SK-N-SH treated with all-trans-retinoic acid at 6 μM for 48 hours (cell line): ENCODE measurements around the gene XPR1.

ENCODE experiments used
- ATAC-seq: fragments of 200-7000 bp; cut with Tn5 transposase; 3 replicates; pipeline ENCODE4 v1.9.1; 2020; ENCODE audit warnings: mild to moderate bottlenecking, moderate library complexity
- CSDC2 ChIP-seq: fragments of 250-450 bp; sonication (Bioruptor Pico); IDR thresholded peaks from 2 replicates; pipeline ENCODE4 v1.5.0; 2020; ENCODE audit warnings: mild to moderate bottlenecking, moderate library complexity
- ESRRG ChIP-seq: fragments of 250-450 bp; sonication (Bioruptor Pico); IDR thresholded peaks from 2 replicates; pipeline ENCODE4 v1.6.1; 2021; ENCODE audit warnings: mild to moderate bottlenecking
- GLIS3 ChIP-seq: fragments of 250-450 bp; sonication (Bioruptor Pico); IDR thresholded peaks from 2 replicates; pipeline ENCODE4 v1.5.0; 2020; ENCODE audit warnings: mild to moderate bottlenecking, moderate library complexity
- ISL1 ChIP-seq: fragments of 250-450 bp; sonication (Bioruptor Pico); IDR thresholded peaks from 2 replicates; pipeline ENCODE4 v2.1.2; 2022; ENCODE audit warnings: mild to moderate bottlenecking, moderate library complexity
- OSR1 ChIP-seq: fragments of 250-450 bp; sonication (Bioruptor Pico); IDR thresholded peaks from 2 replicates; pipeline ENCODE4 v1.8.0; 2022; ENCODE audit warnings: moderate library complexity, mild to moderate bottlenecking, inconsistent platforms
- PPARA ChIP-seq: fragments of 250-450 bp; sonication (Bioruptor Pico); IDR thresholded peaks from 2 replicates; pipeline ENCODE4 v1.5.0; 2020; ENCODE audit warnings: mild to moderate bottlenecking, borderline replicate concordance
- RARB ChIP-seq: fragments of 250-450 bp; sonication (Bioruptor Pico); IDR thresholded peaks from 2 replicates; pipeline ENCODE4 v1.8.0; 2021; ENCODE audit warnings: mild to moderate bottlenecking, moderate library complexity
- SNAI2 ChIP-seq: fragments of 250-450 bp; sonication (Bioruptor Pico); IDR thresholded peaks from 2 replicates; pipeline ENCODE4 v1.5.0; 2020; ENCODE audit warnings: mild to moderate bottlenecking, moderate library complexity
- TCF4 ChIP-seq: fragments of 250-450 bp; sonication (Bioruptor Pico); IDR thresholded peaks from 2 replicates; pipeline ENCODE4 v1.8.0; 2021; ENCODE audit warnings: mild to moderate bottlenecking, moderate library complexity, borderline replicate concordance
- TOX ChIP-seq: fragments of 250-450 bp; sonication (Bioruptor Pico); IDR thresholded peaks from 2 replicates; pipeline ENCODE4 v1.8.0; 2021; ENCODE audit warnings: mild to moderate bottlenecking, moderate library complexity, borderline replicate concordance
- ZC3H10 ChIP-seq: fragments of 250-450 bp; sonication (Bioruptor Pico); IDR thresholded peaks from 2 replicates; pipeline ENCODE4 v1.5.1; 2021; ENCODE audit warnings: mild to moderate bottlenecking, moderate library complexity
- ZFP3 ChIP-seq: fragments of 250-450 bp; sonication (Bioruptor Pico); IDR thresholded peaks from 2 replicates; pipeline ENCODE4 v1.5.0; 2020; ENCODE audit warnings: mild to moderate bottlenecking, moderate library complexity
- ZFP30 ChIP-seq: fragments of 450-650 bp; formaldehyde crosslinking; IDR thresholded peaks from 2 replicates; pipeline ENCODE4 v1.5.0; 2022; ENCODE audit warnings: mild to moderate bottlenecking, moderate library complexity
- ZNF565 ChIP-seq: fragments of 450-650 bp; formaldehyde crosslinking; conservative IDR thresholded peaks from 2 replicates; pipeline ENCODE4 v1.5.0; 2020; ENCODE audit warnings: low read depth, mild to moderate bottlenecking, moderate library complexity
- ZNF70 ChIP-seq: fragments of 450-650 bp; formaldehyde crosslinking; IDR thresholded peaks from 2 replicates; pipeline ENCODE4 v1.5.0; 2020; ENCODE audit warnings: mild to moderate bottlenecking, moderate library complexity
- ZNF8 ChIP-seq: fragments of 450-650 bp; formaldehyde crosslinking; IDR thresholded peaks from 2 replicates; pipeline ENCODE4 v1.5.0; 2020; ENCODE audit warnings: mild to moderate bottlenecking, moderate library complexity
- TF ChIP-seq, protein P1 (sequence below): fragments of 250-450 bp; sonication (Bioruptor Pico); IDR thresholded peaks from 2 replicates; pipeline ENCODE4 v1.8.0; 2020; ENCODE audit warnings: mild to moderate bottlenecking, moderate library complexity, borderline replicate concordance
- TF ChIP-seq, protein P2 (sequence below): fragments of 250-450 bp; sonication (Bioruptor Pico); IDR thresholded peaks from 2 replicates; pipeline ENCODE4 v1.5.0; 2020; ENCODE audit warnings: mild to moderate bottlenecking, moderate library complexity
- TF ChIP-seq, protein P3 (sequence below): fragments of 250-450 bp; sonication (Bioruptor Pico); IDR thresholded peaks from 2 replicates; pipeline ENCODE4 v1.5.1; 2020; ENCODE audit warnings: low read depth, mild to moderate bottlenecking, moderate library complexity
- TF ChIP-seq, protein P4 (sequence below): fragments of 250-450 bp; sonication (Bioruptor Pico); IDR thresholded peaks from 2 replicates; pipeline ENCODE4 v1.8.0; 2021; ENCODE audit warnings: low read depth, mild to moderate bottlenecking, moderate library complexity, borderline replicate concordance
- TF ChIP-seq, protein P5 (sequence below): fragments of 250-450 bp; sonication (Bioruptor Pico); IDR thresholded peaks from 2 replicates; pipeline ENCODE4 v1.5.1; 2021; ENCODE audit warnings: mild to moderate bottlenecking, moderate library complexity

XPR1 gene

DNA sequence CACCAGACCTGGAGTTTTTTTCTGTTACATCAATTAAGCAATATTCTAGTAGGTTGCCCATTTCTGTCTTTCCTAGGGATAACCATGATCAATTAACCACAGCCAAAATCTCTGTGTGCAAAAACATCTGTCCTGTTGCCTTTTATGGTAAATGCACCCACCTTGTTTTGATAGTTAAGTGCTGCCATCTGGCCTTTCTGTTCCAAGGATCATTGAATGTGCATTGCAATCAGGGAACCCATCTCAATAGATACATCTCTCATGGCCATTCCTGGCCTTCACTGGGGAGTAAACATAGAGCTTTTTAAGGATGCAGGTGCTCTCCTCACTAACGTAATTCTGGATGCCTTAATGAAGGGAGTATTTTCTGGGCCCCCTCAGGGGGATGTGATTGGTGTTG, 169.1 kb downstream of the XPR1 start:
- no peak for ATAC-seq
- TF ChIP-seq, protein P1, sequence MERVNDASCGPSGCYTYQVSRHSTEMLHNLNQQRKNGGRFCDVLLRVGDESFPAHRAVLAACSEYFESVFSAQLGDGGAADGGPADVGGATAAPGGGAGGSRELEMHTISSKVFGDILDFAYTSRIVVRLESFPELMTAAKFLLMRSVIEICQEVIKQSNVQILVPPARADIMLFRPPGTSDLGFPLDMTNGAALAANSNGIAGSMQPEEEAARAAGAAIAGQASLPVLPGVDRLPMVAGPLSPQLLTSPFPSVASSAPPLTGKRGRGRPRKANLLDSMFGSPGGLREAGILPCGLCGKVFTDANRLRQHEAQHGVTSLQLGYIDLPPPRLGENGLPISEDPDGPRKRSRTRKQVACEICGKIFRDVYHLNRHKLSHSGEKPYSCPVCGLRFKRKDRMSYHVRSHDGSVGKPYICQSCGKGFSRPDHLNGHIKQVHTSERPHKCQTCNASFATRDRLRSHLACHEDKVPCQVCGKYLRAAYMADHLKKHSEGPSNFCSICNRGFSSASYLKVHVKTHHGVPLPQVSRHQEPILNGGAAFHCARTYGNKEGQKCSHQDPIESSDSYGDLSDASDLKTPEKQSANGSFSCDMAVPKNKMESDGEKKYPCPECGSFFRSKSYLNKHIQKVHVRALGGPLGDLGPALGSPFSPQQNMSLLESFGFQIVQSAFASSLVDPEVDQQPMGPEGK (CRISPR knock-in tag) = no peak
- no peak for TF ChIP-seq RARB (CRISPR knock-in tag)
- TF ChIP-seq ZFP30 (CRISPR knock-in tag) = no peak

DNA sequence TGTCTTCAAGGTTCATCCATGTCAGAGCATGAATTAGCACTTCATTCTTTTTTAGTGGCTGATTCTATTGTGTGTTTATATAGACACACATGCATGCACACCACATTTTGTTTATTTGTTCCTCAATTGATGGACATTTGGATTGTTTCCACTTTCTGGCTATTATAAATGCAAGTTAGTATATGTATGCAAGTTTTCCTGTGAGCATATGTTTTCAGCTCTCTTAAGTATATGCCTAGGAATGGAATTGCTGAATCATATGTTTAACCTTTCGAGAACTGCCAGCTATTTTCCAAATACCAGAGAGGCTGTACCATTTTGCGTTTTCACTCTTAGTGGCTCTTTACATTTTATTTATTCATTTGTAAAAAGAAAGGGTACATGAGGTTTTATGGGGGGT, 171.0 kb downstream of the XPR1 start:
- ATAC-seq = no peak
- no peak for TF ChIP-seq TCF4 (CRISPR knock-in tag)
- TF ChIP-seq, protein P1 (CRISPR knock-in tag) = no peak
- TF ChIP-seq, protein P2, sequence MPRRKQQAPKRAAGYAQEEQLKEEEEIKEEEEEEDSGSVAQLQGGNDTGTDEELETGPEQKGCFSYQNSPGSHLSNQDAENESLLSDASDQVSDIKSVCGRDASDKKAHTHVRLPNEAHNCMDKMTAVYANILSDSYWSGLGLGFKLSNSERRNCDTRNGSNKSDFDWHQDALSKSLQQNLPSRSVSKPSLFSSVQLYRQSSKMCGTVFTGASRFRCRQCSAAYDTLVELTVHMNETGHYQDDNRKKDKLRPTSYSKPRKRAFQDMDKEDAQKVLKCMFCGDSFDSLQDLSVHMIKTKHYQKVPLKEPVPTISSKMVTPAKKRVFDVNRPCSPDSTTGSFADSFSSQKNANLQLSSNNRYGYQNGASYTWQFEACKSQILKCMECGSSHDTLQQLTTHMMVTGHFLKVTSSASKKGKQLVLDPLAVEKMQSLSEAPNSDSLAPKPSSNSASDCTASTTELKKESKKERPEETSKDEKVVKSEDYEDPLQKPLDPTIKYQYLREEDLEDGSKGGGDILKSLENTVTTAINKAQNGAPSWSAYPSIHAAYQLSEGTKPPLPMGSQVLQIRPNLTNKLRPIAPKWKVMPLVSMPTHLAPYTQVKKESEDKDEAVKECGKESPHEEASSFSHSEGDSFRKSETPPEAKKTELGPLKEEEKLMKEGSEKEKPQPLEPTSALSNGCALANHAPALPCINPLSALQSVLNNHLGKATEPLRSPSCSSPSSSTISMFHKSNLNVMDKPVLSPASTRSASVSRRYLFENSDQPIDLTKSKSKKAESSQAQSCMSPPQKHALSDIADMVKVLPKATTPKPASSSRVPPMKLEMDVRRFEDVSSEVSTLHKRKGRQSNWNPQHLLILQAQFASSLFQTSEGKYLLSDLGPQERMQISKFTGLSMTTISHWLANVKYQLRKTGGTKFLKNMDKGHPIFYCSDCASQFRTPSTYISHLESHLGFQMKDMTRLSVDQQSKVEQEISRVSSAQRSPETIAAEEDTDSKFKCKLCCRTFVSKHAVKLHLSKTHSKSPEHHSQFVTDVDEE (CRISPR knock-in tag) = no peak
- TF ChIP-seq ZNF8 (CRISPR knock-in tag) = no peak
- TF ChIP-seq, protein P3, sequence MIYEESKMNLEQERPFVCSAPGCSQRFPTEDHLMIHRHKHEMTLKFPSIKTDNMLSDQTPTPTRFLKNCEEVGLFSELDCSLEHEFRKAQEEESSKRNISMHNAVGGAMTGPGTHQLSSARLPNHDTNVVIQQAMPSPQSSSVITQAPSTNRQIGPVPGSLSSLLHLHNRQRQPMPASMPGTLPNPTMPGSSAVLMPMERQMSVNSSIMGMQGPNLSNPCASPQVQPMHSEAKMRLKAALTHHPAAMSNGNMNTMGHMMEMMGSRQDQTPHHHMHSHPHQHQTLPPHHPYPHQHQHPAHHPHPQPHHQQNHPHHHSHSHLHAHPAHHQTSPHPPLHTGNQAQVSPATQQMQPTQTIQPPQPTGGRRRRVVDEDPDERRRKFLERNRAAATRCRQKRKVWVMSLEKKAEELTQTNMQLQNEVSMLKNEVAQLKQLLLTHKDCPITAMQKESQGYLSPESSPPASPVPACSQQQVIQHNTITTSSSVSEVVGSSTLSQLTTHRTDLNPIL (CRISPR knock-in tag) = no peak
- TF ChIP-seq PPARA (CRISPR knock-in tag) = no peak
- TF ChIP-seq ZC3H10 = no peak
- no peak for TF ChIP-seq CSDC2 (CRISPR knock-in tag)
- TF ChIP-seq ZFP3 (CRISPR knock-in tag) = no peak
- TF ChIP-seq SNAI2 (CRISPR knock-in tag) = no peak
- TF ChIP-seq GLIS3 (CRISPR knock-in tag) = no peak
- no peak for TF ChIP-seq ZNF70
- no peak for TF ChIP-seq ISL1
- TF ChIP-seq OSR1 (CRISPR knock-in tag) = no peak
- TF ChIP-seq ZFP30 (CRISPR knock-in tag) = no peak
- TF ChIP-seq TOX (CRISPR knock-in tag) = no peak
- TF ChIP-seq, protein P4, sequence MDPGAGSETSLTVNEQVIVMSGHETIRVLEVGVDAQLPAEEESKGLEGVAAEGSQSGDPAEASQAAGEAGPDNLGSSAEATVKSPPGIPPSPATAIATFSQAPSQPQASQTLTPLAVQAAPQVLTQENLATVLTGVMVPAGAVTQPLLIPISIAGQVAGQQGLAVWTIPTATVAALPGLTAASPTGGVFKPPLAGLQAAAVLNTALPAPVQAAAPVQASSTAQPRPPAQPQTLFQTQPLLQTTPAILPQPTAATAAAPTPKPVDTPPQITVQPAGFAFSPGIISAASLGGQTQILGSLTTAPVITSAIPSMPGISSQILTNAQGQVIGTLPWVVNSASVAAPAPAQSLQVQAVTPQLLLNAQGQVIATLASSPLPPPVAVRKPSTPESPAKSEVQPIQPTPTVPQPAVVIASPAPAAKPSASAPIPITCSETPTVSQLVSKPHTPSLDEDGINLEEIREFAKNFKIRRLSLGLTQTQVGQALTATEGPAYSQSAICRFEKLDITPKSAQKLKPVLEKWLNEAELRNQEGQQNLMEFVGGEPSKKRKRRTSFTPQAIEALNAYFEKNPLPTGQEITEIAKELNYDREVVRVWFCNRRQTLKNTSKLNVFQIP (CRISPR knock-in tag) = no peak
- TF ChIP-seq, protein P5, sequence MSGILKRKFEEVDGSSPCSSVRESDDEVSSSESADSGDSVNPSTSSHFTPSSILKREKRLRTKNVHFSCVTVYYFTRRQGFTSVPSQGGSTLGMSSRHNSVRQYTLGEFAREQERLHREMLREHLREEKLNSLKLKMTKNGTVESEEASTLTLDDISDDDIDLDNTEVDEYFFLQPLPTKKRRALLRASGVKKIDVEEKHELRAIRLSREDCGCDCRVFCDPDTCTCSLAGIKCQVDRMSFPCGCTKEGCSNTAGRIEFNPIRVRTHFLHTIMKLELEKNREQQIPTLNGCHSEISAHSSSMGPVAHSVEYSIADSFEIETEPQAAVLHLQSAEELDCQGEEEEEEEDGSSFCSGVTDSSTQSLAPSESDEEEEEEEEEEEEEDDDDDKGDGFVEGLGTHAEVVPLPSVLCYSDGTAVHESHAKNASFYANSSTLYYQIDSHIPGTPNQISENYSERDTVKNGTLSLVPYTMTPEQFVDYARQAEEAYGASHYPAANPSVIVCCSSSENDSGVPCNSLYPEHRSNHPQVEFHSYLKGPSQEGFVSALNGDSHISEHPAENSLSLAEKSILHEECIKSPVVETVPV = no peak
- TF ChIP-seq, all 23 proteins: peak for 0

DNA sequence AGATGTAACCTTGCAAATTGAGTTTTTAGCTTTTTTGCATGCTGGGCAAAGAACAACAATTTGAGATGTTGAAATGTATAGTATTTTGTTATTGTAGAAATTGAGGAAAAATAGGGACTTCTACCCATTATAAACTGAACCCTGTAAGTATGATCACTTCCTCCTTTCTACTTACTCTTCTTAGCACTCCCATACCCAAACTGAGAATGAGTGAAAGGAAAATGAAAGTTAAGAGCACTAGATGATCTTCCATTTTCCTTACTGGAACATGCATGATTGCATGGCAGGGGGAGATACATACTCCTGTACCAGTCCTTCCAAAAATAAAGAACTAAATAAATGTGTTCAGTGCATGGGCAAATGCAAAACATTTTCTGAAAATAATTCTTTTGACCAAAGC, 173.5 kb downstream of the XPR1 start:
- ATAC-seq = no peak
- TF ChIP-seq ESRRG (CRISPR knock-in tag) (no peak), ZNF565 (CRISPR knock-in tag) (no peak), ZNF8 (CRISPR knock-in tag) (no peak), RARB (CRISPR knock-in tag) (no peak), ZC3H10 (no peak), TOX (CRISPR knock-in tag) (no peak), SNAI2 (CRISPR knock-in tag) (no peak), OSR1 (CRISPR knock-in tag) (no peak)
- TF ChIP-seq, protein P5 = no peak
- TF ChIP-seq, protein P1 (CRISPR knock-in tag) = no peak
